ENCODE results near the gene ACTL7B.
"Not testable (repeated sequence)": the region's sequence is repeated elsewhere in the genome, so short reads cannot be mapped to it uniquely, and the experiment has no call there.

DNA sequence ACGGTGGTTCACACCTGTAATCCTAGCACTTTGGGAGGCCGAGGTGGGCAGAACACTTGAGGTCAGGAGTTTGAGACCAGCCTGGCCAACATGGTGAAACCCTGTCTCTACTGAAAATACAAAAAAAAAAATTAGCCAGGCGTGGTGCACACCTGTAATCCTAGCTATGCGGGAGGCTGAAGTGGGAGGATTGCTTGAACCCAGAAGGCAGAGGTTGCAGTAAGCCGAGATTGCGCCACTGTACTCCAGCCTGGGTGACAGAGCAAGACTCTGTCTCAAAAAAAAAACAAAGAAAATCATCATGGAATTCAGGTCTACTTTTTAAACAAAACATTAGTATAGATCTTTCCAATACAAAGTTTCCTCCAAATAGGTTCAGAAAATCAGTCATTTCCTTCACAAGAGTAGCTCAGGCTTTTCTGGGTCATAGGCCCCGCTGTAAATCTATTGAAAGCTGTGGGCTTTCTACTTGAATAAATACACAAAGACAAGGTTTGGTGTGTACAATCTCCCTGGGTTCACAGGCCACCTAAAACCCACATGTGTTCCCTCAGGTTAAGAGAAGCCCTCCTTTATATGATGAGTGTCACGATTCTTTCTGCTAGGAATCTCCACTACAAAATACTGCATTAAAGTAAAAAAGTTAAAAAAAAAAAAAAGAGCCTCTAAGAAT, 43.4 kb upstream of the ACTL7B start:
- TF ChIP-seq POLR2AphosphoS5, POLR2A (IDR thresholded peaks at IDR 0.05; ENCODE audit: low read depth, low read length): not testable (repeated sequence)

All from GM12892 (cell line).